ENCODE data around the gene LRP1B.
"Not testable (repeated sequence)": the region's sequence is repeated elsewhere in the genome, so short reads cannot be mapped to it uniquely, and the experiment has no call there.

The LRP1B gene

DNA sequence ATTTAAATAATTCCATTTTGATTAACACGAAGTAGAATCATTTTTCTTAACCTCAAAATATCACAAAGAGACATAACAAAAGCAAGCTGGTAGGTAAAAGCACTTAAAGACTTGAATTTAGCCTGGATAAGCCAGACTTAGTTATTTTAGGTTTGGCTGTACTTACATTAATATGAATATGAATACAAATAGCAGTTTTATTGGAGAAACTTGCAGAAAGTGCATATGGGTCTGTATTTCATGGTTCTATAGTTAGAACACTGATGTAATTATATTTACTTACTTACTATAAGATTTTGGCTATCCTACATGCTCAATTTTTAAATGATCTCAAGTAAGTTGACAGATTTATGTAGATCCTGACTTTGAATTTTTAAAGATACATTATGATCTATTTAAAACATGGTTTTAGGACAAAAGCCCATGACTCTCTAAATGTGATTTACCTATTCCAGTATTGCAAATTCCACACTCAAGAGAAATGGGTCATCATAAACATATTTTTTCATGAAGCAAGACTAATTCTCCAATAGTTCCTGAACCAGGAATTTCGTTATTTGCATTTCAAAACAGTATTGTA lies 1775.2 kb downstream of the LRP1B start:
- no peak for DNase-seq
- in situ Hi-C loops (cut with HindIII; ENCODE audit: low pct_ligation_motif_present, low pct_unique_long_range_greater_than_20kb, low sequenced_read_pairs) = no loop called here

DNA sequence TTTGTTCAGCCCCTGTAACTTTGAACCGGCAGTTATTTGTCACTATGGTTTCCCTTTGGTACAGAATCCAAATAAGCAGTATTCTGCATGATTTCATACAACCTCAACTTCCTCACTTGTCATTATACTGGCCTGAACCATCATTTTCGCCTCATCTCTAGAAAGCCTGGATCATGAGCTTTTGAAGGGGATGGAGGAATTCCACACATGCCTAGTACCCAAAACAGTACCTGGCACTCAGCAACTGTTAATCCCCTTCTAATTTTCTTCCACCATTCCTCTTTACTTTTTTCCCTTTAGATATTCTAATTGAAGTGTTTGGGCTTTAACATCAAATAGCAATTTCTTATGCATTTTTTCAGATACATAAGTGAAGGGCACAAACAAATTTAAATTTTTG lies 1776.3 kb downstream of the LRP1B start:
- no peak for DNase-seq
- in situ Hi-C loops (cut with HindIII; ENCODE audit: low pct_ligation_motif_present, low pct_unique_long_range_greater_than_20kb, low sequenced_read_pairs) = no loop called here

DNA sequence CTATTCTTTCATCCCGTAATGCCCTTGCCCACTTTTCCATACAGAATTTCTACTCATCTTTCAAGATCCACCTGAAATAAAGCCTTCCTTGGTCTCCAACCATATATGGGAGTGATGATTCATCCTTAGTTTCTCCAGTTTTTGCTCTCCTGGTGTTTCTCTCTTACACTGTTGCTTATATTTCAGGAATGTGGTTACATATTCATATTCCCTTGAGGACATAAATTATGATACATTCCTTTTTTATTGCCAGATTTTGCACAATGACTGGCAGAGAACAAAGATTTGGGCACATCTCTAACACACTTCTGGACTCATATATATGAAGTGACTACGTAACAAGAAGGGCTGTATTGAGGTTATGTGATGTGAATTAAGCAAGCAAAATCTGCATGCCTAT lies 1777.3 kb downstream of the LRP1B start:
- no peak for DNase-seq
- in situ Hi-C loops (cut with HindIII; ENCODE audit: low pct_ligation_motif_present, low pct_unique_long_range_greater_than_20kb, low sequenced_read_pairs) = no loop called here

DNA sequence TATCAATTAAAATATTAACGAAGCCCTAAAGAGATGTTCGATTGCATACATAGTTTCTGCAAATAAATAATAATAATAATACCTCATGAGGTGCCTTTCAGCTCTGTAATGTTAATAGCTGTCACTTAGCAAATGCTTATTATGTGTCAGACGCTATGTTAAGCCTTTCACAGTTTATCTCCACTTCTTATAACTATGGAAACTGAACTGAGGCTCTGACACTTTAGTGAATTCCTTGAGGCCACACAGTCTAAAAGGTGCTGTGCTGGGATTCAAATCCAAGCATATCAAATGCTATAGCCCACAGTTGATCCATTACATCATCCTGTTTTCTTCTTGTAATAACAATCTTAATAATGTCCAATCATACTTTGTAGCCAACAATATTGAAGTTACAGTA lies 1779.1 kb downstream of the LRP1B start:
- DNase-seq = no peak
- in situ Hi-C loops (cut with HindIII; ENCODE audit: low pct_ligation_motif_present, low pct_unique_long_range_greater_than_20kb, low sequenced_read_pairs) = no loop called here

DNA sequence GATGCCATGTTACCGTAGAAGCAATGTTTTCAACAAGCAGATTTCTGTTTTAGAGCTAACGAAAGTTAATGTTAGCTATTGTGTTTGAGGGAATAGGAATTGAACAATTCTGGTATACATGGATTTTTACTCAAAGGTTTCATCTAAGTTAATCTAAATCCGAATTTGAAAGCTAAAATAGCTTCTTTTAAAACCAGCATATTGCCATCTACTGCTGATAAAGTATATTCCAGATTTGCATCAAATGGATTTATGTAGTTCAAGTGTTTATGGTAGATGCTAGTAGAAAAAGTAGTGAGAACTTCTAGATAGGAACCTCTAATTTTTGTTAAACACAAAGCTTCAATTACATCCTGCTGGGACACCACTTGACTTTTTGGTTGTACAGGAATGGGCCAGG lies 1781.1 kb downstream of the LRP1B start:
- DNase-seq = no peak
- in situ Hi-C loops (cut with HindIII; ENCODE audit: low pct_ligation_motif_present, low pct_unique_long_range_greater_than_20kb, low sequenced_read_pairs) = no loop called here

DNA sequence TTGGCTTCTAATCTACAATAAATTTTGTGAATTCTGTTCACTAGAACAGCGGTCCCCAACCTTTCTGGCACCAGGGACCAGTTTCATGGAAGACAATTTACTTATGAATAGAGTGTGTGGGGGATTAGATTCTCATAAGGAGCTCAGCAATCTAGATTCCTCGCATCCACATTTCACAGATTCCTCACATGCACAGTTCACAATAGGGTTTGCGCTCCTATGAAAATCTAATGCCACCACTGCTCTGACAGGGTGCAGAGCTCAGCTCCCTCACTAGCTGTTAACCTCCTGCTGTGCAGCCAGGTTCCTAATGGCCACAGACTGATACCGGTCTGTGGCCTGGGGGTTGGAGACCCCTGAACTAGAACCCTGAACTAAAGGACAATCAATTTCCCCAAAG lies 1782.0 kb downstream of the LRP1B start:
- DNase-seq = no peak
- in situ Hi-C loops (cut with HindIII; ENCODE audit: low pct_ligation_motif_present, low pct_unique_long_range_greater_than_20kb, low sequenced_read_pairs) = no loop called here

DNA sequence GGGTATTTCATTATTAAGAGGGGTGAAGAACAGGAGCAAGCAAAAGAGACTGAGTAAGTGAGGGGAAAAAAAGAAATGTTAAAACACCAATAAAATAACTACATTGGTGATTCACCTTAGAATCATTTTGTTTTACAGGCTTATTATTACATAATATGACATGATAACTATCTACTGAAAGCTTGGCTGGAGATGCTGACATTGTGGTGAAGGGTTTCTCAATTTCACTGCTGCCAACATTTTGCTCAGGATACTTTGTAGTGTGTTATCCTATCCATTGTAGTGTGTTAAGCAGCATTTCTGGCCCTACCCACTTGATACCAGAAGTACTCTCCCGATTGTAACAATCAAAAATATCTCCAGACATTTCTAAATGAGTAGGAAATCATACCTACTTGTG lies 1786.0 kb downstream of the LRP1B start:
- DNase-seq = no peak
- in situ Hi-C loops (cut with HindIII; ENCODE audit: low pct_ligation_motif_present, low pct_unique_long_range_greater_than_20kb, low sequenced_read_pairs) = no loop called here

DNA sequence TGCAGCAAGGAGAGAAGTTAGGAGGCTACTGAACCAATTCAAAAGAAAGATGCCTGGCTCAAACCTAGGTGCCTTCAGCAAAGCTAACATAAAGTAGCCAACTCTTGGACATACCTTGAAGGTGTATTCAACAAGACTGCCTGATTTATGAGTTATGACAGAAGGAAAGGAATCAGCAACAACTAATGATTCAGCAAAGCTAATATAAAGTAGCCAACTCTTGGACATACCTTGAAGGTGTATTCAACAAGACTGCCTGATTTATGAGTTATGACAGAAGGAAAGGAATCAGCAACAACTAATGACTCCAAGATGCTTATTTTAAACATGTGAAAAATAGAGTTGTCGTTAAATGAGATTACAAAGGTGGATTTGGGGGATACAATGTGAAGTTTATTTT lies 1786.5 kb downstream of the LRP1B start:
- in situ Hi-C loops (cut with HindIII; ENCODE audit: low pct_ligation_motif_present, low pct_unique_long_range_greater_than_20kb, low sequenced_read_pairs); DNase-seq: not testable (repeated sequence)

DNA sequence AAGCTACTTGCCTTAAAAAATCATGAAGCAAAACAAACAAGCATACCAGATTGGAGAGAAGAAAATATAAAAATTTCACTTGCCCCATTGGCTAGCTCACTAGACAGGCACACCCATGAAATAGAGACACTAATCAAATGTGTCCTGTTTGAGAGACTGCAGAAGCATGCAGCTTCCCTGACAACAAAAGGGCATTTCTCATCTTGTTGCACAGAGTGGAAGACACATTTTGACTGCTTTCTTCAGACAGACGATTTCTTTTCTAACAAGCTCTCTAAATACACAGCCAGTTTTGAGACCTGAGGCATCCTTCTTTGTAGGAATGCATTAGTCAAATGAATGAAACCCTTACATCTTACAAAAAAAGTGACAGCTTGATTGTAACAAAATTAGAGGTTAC lies 1792.0 kb downstream of the LRP1B start:
- DNase-seq = no peak
- in situ Hi-C loops (cut with HindIII; ENCODE audit: low pct_ligation_motif_present, low pct_unique_long_range_greater_than_20kb, low sequenced_read_pairs) = no loop called here

DNA sequence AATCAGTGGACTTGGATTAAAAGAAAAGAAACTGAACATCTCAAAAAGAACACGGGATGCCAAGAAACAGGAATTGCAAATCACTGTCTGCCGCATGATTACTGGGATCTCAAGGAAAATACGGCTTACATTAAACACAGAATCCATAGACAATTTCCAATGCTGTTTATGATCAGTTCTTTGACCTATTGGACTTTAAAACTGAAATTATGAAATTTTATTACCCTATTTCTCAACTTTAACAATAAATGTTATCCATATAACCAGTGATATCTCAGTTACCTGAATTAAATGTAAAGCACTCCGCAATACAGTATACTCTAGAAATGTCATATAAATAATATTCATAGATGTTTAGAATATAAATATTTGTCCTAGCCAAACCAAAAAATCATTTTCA lies 1793.8 kb downstream of the LRP1B start:
- in situ Hi-C loops (cut with HindIII; ENCODE audit: low pct_ligation_motif_present, low pct_unique_long_range_greater_than_20kb, low sequenced_read_pairs) = no loop called here
- no peak for DNase-seq

DNA sequence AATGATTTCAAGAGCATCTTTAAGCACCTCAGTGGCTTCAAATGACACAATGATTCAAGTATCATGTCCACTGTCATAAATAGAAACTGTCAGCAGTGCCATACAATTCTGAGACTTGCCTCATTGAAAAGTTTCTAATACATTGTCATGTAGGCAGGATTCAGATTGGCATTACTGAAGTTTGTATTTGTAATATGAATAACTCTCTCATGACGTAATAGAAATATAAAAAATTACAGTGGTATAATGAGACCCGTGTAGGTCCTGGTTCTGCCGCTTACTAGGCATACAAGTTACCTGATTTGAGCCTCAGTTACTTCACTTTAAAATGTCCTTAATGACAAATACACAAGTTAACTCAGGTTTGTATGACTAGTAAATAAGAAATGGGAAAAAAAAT lies 1814.5 kb downstream of the LRP1B start:
- in situ Hi-C loops (cut with HindIII; ENCODE audit: low pct_ligation_motif_present, low pct_unique_long_range_greater_than_20kb, low sequenced_read_pairs) = no loop called here
- no peak for DNase-seq

DNA sequence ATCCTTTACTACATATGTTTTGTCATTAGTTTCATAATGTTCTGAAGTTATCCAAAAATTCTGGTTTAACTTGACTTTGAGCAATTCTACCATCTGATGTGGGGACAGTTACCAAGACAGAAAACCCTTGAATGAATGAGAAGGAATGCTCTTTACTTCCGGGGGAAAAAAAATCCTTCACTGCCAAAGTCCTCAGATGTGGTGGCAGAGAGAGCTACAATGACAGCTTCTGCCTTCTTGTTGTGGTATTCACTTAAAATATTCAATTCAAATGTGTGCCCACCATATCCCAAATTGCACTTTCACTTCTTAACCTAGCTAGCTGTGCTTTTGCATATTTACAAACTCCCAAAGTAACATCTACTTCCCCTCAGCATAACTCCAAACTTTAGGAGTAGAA lies 1818.9 kb downstream of the LRP1B start:
- DNase-seq = no peak
- in situ Hi-C loops (cut with HindIII; ENCODE audit: low pct_ligation_motif_present, low pct_unique_long_range_greater_than_20kb, low sequenced_read_pairs) = no loop called here

DNA sequence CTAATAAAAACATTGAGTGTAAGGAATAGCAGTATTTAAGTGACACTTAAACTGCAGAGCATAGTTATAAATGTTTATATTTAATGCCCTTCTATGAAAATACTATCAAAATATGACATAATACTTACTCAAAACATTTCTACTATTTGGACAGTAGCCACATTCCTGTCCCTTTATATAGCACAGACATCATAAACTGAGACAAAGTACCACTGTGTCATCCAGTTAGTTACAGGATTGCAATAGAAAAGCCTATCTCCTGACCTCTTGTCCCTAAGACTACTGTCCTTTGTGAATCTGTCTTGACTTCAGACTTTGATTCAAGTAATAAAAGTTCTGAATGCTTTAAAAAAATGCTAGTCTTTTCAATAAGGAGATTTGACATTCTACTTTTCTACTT lies 1822.1 kb downstream of the LRP1B start:
- DNase-seq = no peak
- in situ Hi-C loops (cut with HindIII; ENCODE audit: low pct_ligation_motif_present, low pct_unique_long_range_greater_than_20kb, low sequenced_read_pairs) = no loop called here

DNA sequence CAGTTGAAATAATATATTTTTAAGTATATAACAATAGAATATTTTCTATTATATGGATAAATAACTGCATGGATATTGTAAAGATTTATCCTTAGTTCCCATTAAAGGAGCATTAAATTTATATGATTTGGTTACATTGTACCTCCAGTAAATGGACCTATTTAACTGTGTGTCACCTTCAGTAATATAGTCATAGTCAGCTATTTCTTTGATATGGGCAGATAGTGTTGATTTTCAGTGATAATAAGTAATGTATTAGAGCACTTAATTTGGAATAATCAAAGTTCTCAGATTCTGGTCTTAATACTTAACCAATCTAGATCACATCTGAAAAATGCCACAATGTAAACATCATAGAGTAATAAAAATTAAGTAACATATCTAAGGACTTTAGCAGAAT lies 1823.3 kb downstream of the LRP1B start:
- in situ Hi-C loops (cut with HindIII; ENCODE audit: low pct_ligation_motif_present, low pct_unique_long_range_greater_than_20kb, low sequenced_read_pairs) = no loop called here
- DNase-seq = no peak

DNA sequence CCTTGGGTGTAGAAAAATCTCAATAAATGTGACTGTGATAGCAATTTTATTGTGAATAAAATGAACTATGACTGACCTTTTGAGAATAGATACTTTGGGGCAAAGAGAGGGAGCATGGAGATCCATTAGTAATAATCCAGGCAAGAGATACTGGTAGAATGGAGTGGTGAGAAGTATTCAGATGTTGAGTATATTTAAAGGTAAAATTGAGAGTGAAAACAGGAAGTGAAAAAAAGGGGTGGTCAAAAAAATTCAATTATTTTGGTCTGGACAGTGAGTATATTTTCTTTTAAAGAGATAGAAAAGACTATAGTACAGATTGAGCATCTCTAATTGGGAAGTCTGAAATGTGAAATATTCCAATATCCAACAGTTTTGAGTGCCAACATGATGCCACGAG lies 1835.0 kb downstream of the LRP1B start:
- DNase-seq = no peak
- in situ Hi-C loops (cut with HindIII; ENCODE audit: low pct_ligation_motif_present, low pct_unique_long_range_greater_than_20kb, low sequenced_read_pairs) = no loop called here

DNA sequence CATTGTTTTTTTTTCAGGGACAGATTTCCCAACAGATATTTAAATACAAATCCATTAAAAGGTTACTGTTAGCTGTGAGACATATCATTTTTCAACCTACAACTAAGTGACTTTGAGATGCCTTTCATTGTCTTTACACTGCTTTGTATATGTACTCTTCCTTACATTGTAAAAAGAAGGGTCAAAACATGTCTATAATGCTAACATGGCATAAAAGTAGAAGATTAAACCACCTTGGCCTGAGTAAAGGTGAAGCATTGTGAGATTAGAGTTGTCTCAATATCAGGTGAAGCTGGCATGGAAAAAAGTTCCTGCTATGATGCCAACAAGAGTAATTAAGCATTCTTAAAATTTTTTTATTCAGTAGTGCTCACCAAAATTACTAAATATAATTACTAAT lies 1842.1 kb downstream of the LRP1B start:
- in situ Hi-C loops (cut with HindIII; ENCODE audit: low pct_ligation_motif_present, low pct_unique_long_range_greater_than_20kb, low sequenced_read_pairs) = no loop called here
- no peak for DNase-seq

DNA sequence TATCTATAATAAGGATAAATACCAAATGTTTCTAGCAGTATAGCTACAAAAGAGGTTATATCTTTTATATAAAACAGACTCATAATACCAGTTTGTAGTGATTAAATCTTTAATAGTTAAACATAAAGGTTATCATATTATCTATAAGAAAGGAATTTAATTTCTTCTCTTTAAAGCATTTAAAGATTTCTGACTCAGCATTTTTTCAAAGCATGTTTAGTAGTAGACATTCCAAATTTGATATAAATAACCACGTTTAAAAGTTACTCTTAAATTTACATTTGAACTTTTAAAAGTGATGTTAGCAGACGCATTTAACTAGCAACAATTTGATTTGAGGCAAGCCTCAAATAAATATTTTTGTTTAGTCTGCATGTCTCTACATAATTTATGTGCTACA lies 1842.6 kb downstream of the LRP1B start:
- in situ Hi-C loops (cut with HindIII; ENCODE audit: low pct_ligation_motif_present, low pct_unique_long_range_greater_than_20kb, low sequenced_read_pairs) = no loop called here
- DNase-seq = no peak

DNA sequence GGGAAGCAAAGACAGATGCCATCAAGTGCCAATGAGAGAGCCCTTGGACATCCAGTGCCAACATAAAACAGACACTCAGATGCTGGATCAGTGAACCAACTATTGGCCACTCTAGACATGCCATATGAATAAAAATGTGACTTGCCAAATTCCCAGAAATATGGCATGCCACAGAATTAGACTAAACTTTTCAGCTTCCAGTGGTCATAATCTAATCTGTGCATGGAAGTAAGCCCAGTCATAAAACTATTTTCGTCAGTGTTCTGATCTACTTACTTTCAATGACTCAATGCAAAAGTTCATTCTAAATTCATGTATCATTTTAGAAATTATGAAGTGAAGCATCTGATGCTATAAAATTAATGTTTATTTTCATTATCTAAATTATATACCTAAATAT lies 1844.4 kb downstream of the LRP1B start:
- DNase-seq = no peak
- in situ Hi-C loops (cut with HindIII; ENCODE audit: low pct_ligation_motif_present, low pct_unique_long_range_greater_than_20kb, low sequenced_read_pairs) = no loop called here

DNA sequence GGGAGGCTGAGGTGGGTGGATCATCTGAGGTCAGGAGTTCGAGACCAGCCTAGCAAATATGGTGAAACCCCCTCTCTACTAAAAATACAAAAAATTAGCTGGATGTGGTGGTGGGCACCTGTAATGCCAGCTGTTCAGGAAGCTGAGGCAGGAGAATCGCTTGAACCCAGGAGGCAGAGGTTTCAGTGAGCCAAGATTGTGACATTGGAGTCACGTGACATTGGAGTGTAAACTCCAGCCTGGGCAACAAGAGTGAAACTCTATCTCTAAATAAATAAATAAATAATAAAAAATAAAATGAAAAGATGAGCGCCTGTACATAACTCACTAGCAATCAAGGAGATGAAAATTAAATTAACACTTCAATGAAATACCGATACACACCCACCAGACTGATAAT lies 1853.5 kb downstream of the LRP1B start:
- DNase-seq; in situ Hi-C loops (cut with HindIII; ENCODE audit: low pct_ligation_motif_present, low pct_unique_long_range_greater_than_20kb, low sequenced_read_pairs): not testable (repeated sequence)

DNA sequence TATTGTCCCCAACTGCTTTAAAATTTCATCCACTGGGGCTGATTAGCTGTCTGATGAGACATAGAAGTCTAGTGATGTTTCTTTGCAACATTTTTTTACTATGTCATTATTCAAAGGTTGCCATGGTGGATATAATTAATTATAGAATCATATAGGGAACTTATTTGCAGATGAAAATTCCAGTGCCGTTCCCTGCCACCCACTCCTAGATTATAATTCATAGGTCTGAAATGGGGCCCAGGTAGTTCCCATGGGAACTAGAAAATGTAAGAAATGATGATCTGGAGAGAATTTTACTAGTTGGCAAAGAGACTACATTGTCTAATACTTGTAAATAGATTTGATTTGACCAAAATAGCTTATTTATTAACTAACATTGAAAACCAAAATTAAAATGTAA lies 1854.2 kb downstream of the LRP1B start:
- DNase-seq = no peak
- in situ Hi-C loops (cut with HindIII; ENCODE audit: low pct_ligation_motif_present, low pct_unique_long_range_greater_than_20kb, low sequenced_read_pairs) = no loop called here

DNA sequence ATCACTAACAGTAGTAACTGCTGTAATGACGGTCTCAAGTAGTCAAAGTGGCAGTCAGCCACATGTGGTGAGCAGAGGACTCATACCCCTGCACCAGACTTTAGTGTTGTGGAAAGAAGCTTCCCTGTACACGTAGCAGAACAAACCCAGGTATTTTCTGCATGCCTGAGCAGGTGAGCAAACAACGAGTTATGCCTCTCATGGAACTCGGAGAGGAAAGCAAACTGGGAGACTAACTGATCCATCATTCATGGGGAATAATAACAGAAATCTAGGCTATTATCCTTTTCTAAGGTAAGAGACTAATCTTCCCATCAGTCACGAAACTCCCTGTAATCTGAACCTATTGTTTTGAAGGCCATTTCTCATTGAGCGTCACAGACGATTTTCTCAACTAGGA lies 1855.4 kb downstream of the LRP1B start:
- DNase-seq = no peak
- in situ Hi-C loops (cut with HindIII; ENCODE audit: low pct_ligation_motif_present, low pct_unique_long_range_greater_than_20kb, low sequenced_read_pairs) = no loop called here

Data from ACHN (cell line).